Transverse colon (tissue), 4 donors: ENCODE measurements around the gene NPFFR2.

Experiments used
- CTCF ChIP-seq, 5 experiments: fragments of 200-600 bp in 3 of 5; fragments of 450-650 bp in 2 of 5; sonication (generic) in 3 of 5; IDR thresholded peaks; 1 replicate in 2 of 5; 2 replicates in 3 of 5; pipeline ENCODE4 v1.5.1; 2016 to 2017; ENCODE audit warnings: antibody characterized with exemption in 5 of 5, inconsistent platforms in 3 of 5, mild to moderate bottlenecking in 2 of 5, moderate library complexity in 1 of 5
- EP300 ChIP-seq: sonication (generic); formaldehyde crosslinking; IDR thresholded peaks from one replicate; pipeline ENCODE4 v1.6.1; 2017; ENCODE audit warnings: antibody characterized with exemption, low read depth
- POLR2AphosphoS5 ChIP-seq, 3 donors: sonication (generic); formaldehyde crosslinking; IDR thresholded peaks; one replicate each; pipeline ENCODE4 v1.6.1; 2016; ENCODE audit warnings: antibody characterized with exemption in 3 of 3

- TF ChIP-seq EP300 (no peak), CTCF (IDR thresholded peaks at IDR 0.05) (no peak), POLR2AphosphoS5 (IDR thresholded peaks at IDR 0.05) (no peak)
Measured at GRCh38 chr4:72063726-72064125, 31.9 kb downstream of the NPFFR2 start.
